Ovary (tissue), 3 donors: ENCODE data around the gene NKX2-2.

Experiments
- CTCF ChIP-seq, 3 donors: fragments of 450-650 bp in 2 of 3; fragments of 200-600 bp in 1 of 3; IDR thresholded peaks; one replicate each; pipeline versions ENCODE4 v1.5.1 to v1.8.0; 2016 to 2022; ENCODE audit warnings: antibody characterized with exemption in 3 of 3, mild to moderate bottlenecking in 1 of 3
- EP300 ChIP-seq: sonication (generic); formaldehyde crosslinking; IDR thresholded peaks from one replicate; pipeline ENCODE4 v1.6.1; 2017; ENCODE audit warnings: antibody characterized with exemption
- POLR2A ChIP-seq: fragments of 450-650 bp; IDR thresholded peaks from one replicate; pipeline ENCODE4 v1.6.1; 2017; ENCODE audit warnings: antibody characterized with exemption, mild to moderate bottlenecking, moderate library complexity
- donor health status: DM: no; HTN: no; CAD: no.

GRCh38 chr20:21529863-21530262 is 16.0 kb upstream of the NKX2-2 start:
- TF ChIP-seq POLR2A: no peak
- no peak for TF ChIP-seq CTCF (IDR thresholded peaks at IDR 0.05)
- TF ChIP-seq EP300: no peak
